ENCODE data around the gene STPG3. TPM values are rescaled to one million over a fixed set of nuclear protein-coding genes. Genes with fewer than 3 reads are reported as not detected.

STPG3 gene
- total and polyA plus RNA-seq, 2 of the 13 experiments (the other 11 are each of a cell fraction or from before 2014, with no cell fraction given): not detected

GRCh38 chr9:137240841-137241489 lies 10.1 kb upstream of the STPG3 start, which contains the start of gene TUBB4B (continued):
- peak; percentile 47; the same call in 1 of the 2 replicates for TF ChIP-seq RXRB (CRISPR knock-in tag; IDR thresholded peaks at IDR 0.05; ENCODE audit: borderline replicate concordance)
- TF ChIP-seq ELF1 (CRISPR knock-in tag; IDR thresholded peaks at IDR 0.05): peak; percentile 27; the same call in 1 of the 2 replicates
- 0 out of 2 replicates have a peak, but pooled peaks have one; percentile 40 for TF ChIP-seq ZFP62 (CRISPR knock-in tag; IDR thresholded peaks at IDR 0.05)
- no peak for TF ChIP-seq GFI1 (CRISPR knock-in tag; IDR thresholded peaks at IDR 0.05; ENCODE audit: borderline replicate concordance)
- TF ChIP-seq RCOR2 (CRISPR knock-in tag; IDR thresholded peaks at IDR 0.05): no peak
- no peak for TF ChIP-seq ZMYM2 (CRISPR knock-in tag; IDR thresholded peaks at IDR 0.05)
- TF ChIP-seq, protein P1, sequence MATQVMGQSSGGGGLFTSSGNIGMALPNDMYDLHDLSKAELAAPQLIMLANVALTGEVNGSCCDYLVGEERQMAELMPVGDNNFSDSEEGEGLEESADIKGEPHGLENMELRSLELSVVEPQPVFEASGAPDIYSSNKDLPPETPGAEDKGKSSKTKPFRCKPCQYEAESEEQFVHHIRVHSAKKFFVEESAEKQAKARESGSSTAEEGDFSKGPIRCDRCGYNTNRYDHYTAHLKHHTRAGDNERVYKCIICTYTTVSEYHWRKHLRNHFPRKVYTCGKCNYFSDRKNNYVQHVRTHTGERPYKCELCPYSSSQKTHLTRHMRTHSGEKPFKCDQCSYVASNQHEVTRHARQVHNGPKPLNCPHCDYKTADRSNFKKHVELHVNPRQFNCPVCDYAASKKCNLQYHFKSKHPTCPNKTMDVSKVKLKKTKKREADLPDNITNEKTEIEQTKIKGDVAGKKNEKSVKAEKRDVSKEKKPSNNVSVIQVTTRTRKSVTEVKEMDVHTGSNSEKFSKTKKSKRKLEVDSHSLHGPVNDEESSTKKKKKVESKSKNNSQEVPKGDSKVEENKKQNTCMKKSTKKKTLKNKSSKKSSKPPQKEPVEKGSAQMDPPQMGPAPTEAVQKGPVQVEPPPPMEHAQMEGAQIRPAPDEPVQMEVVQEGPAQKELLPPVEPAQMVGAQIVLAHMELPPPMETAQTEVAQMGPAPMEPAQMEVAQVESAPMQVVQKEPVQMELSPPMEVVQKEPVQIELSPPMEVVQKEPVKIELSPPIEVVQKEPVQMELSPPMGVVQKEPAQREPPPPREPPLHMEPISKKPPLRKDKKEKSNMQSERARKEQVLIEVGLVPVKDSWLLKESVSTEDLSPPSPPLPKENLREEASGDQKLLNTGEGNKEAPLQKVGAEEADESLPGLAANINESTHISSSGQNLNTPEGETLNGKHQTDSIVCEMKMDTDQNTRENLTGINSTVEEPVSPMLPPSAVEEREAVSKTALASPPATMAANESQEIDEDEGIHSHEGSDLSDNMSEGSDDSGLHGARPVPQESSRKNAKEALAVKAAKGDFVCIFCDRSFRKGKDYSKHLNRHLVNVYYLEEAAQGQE (IDR thresholded peaks at IDR 0.05; ENCODE audit: borderline replicate concordance in 1 of 2, low read depth in 1 of 2, low read length in 2 of 2): peak in 1 of 2 experiments; percentile 77; a peak in 1 of 4 replicates
- TF ChIP-seq HDAC6 (IDR thresholded peaks at IDR 0.05; ENCODE audit: low read depth, low read length): no peak
- TF ChIP-seq, protein P2, sequence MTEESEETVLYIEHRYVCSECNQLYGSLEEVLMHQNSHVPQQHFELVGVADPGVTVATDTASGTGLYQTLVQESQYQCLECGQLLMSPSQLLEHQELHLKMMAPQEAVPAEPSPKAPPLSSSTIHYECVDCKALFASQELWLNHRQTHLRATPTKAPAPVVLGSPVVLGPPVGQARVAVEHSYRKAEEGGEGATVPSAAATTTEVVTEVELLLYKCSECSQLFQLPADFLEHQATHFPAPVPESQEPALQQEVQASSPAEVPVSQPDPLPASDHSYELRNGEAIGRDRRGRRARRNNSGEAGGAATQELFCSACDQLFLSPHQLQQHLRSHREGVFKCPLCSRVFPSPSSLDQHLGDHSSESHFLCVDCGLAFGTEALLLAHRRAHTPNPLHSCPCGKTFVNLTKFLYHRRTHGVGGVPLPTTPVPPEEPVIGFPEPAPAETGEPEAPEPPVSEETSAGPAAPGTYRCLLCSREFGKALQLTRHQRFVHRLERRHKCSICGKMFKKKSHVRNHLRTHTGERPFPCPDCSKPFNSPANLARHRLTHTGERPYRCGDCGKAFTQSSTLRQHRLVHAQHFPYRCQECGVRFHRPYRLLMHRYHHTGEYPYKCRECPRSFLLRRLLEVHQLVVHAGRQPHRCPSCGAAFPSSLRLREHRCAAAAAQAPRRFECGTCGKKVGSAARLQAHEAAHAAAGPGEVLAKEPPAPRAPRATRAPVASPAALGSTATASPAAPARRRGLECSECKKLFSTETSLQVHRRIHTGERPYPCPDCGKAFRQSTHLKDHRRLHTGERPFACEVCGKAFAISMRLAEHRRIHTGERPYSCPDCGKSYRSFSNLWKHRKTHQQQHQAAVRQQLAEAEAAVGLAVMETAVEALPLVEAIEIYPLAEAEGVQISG (CRISPR knock-in tag; IDR thresholded peaks at IDR 0.05): peak; percentile 63; the same call in 1 of the 2 replicates
- peak; percentile 58 for TF ChIP-seq ZNF776 (CRISPR knock-in tag; IDR thresholded peaks at IDR 0.05)
- TF ChIP-seq RBM39 (IDR thresholded peaks at IDR 0.05; ENCODE audit: low read depth, low read length, poor library complexity, severe bottlenecking): peak; percentile 95
- TF ChIP-seq ZNF3 (CRISPR knock-in tag; IDR thresholded peaks at IDR 0.05): no peak
- TF ChIP-seq NCOR1 (IDR thresholded peaks at IDR 0.05; ENCODE audit: borderline replicate concordance, low read length): no peak; the same call in 1 of the 2 replicates
- no peak for TF ChIP-seq CAMTA2 (CRISPR knock-in tag; IDR thresholded peaks at IDR 0.05; ENCODE audit: borderline replicate concordance)
- TF ChIP-seq ZNF879 (CRISPR knock-in tag; IDR thresholded peaks at IDR 0.05): no peak
- TF ChIP-seq KMT2A (CRISPR knock-in tag; IDR thresholded peaks at IDR 0.05): no peak
- TF ChIP-seq ZNF234 (CRISPR knock-in tag; conservative IDR thresholded peaks at IDR 0.05): peak; percentile 86; the same call in 1 of the 2 replicates
- TF ChIP-seq IKZF5 (CRISPR knock-in tag; IDR thresholded peaks at IDR 0.05): peak; percentile 57
- TF ChIP-seq, protein P3, sequence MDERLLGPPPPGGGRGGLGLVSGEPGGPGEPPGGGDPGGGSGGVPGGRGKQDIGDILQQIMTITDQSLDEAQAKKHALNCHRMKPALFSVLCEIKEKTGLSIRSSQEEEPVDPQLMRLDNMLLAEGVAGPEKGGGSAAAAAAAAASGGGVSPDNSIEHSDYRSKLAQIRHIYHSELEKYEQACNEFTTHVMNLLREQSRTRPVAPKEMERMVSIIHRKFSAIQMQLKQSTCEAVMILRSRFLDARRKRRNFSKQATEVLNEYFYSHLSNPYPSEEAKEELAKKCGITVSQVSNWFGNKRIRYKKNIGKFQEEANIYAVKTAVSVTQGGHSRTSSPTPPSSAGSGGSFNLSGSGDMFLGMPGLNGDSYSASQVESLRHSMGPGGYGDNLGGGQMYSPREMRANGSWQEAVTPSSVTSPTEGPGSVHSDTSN (CRISPR knock-in tag; IDR thresholded peaks at IDR 0.05): peak; percentile 99
- 0 out of 2 replicates have a peak, but pooled peaks have one; percentile 60 for TF ChIP-seq ZFP37 (CRISPR knock-in tag; IDR thresholded peaks at IDR 0.05; ENCODE audit: borderline replicate concordance)
- no peak for TF ChIP-seq RFXANK (CRISPR knock-in tag; IDR thresholded peaks at IDR 0.05)
- TF ChIP-seq RORA (CRISPR knock-in tag; IDR thresholded peaks at IDR 0.05): no peak

Measured in HepG2 (cell line).